Mucosa of descending colon (tissue), 3 donors: ENCODE measurements around the gene HIP1. TPM values are rescaled to one million over a fixed set of nuclear protein-coding genes. Genes with fewer than 3 reads are reported as not detected.

Experiments
- ATAC-seq: fragments of 200-7000 bp; cut with Tn5 transposase; one replicate; pipeline ENCODE4 v1.9.1; 2020; ENCODE audit warnings: mild to moderate bottlenecking, moderate library complexity
- DNase-seq, 3 donors: peaks; one replicate each; pipeline ENCODE4 v3.0.0-alpha.2; 2020
- H3K36me3 ChIP-seq: fragments of 200-600 bp; one replicate; pipeline ENCODE4 v1.8.0; 2021; ENCODE audit warnings: low read depth, mild to moderate bottlenecking
- H3K4me1 ChIP-seq: fragments of 200-600 bp; one replicate; pipeline ENCODE4 v1.8.0; 2021; ENCODE audit warnings: low read depth, mild to moderate bottlenecking
- H3K4me3 ChIP-seq: fragments of 200-600 bp; one replicate; pipeline ENCODE4 v1.8.0; 2021; ENCODE audit warnings: mild to moderate bottlenecking
- H3K9me3 ChIP-seq: fragments of 200-600 bp; one replicate; pipeline ENCODE4 v1.8.0; 2021; ENCODE audit warnings: mild to moderate bottlenecking
- CTCF ChIP-seq: fragments of 200-600 bp; IDR thresholded peaks from one replicate; pipeline ENCODE4 v1.8.0; 2022; ENCODE audit warnings: antibody characterized with exemption, mild to moderate bottlenecking
- intact Hi-C, 2 donors: fragments of 100-400 bp; cut with DNase I in 1 of 2; cut with micrococcal nuclease in 1 of 2; formaldehyde crosslinking; loops; one replicate each; pipeline versions ENCODE4 v1.11.0 to v1.11.1; 2022; cut with DNase I, micrococcal nuclease
- total RNA-seq, 3 donors: library from RNA; stranded (reverse); fragmentation: NEBNext Ultra II Directional in 2 of 3; extraction: Animal tissue kit (Norgen Biotek cat#: 25700) in 2 of 3; gene quantifications; one replicate each; pipeline versions ENCODE4 v1.2.1 to v1.2.4, GENCODE V29; 2021 to 2023
- donor health status: DM: no; HTN: no; CAD: no; lungs with moderate emphysema.
- donor health status: DM: no; HTN: no; CAD: no.
- donor health status: DM: no; HTN: yes; CAD: no.

HIP1 gene
- total RNA-seq, 3 donors from 2014 or later = 5.7 to 14.2 (median 6.7) TPM

GRCh38 chr7:75679060-75679459, 59.7 kb downstream of the HIP1 start:
- DNase-seq = no peak
- peaks cover 5% of the 10 kb centered on the region for H3K9me3 ChIP-seq
- H3K4me1 ChIP-seq = no peaks in the 10 kb centered on the region
- no peak overlapping the region for H3K4me3 ChIP-seq
- intact Hi-C loops = no loop called here
- ATAC-seq = no peak
- TF ChIP-seq CTCF = no peak
- no peaks in the 10 kb centered on the region for H3K36me3 ChIP-seq

- Histone ChIP-seq H3K4me1 (no peaks in the 10 kb centered on the region), H3K9me3 (no peaks in the 10 kb centered on the region), H3K4me3 (no peak overlapping the region), H3K36me3 (no peaks in the 10 kb centered on the region)
- ATAC-seq (no peak), DNase-seq (no peak)
- TF ChIP-seq CTCF = no peak
- intact Hi-C loops = no loop called here
Observed at GRCh38 chr7:75669579-75669978, 69.2 kb downstream of the HIP1 start.

GRCh38 chr7:75667938-75668337, 70.8 kb downstream of the HIP1 start:
- no peak for TF ChIP-seq CTCF
- H3K9me3 ChIP-seq = no peaks in the 10 kb centered on the region
- intact Hi-C loops = no loop called here
- no peaks in the 10 kb centered on the region for H3K4me1 ChIP-seq
- DNase-seq (no peak), ATAC-seq (no peak)
- no peak overlapping the region for H3K4me3 ChIP-seq
- H3K36me3 ChIP-seq = no peaks in the 10 kb centered on the region

GRCh38 chr7:75663302-75663907, 75.3 kb downstream of the HIP1 start:
- peak; percentile 18 for ATAC-seq
- Histone ChIP-seq H3K36me3 (no peaks in the 10 kb centered on the region), H3K4me3 (no peak overlapping the region), H3K9me3 (no peaks in the 10 kb centered on the region), H3K4me1 (no peaks in the 10 kb centered on the region)
- intact Hi-C loops = no loop called here
- no peak for DNase-seq
- TF ChIP-seq CTCF = no peak

GRCh38 chr7:75662579-75663301, 76.0 kb downstream of the HIP1 start:
- H3K4me3 ChIP-seq = no peak overlapping the region
- intact Hi-C loops = no loop called here
- TF ChIP-seq CTCF = no peak
- H3K4me1 ChIP-seq = no peaks in the 10 kb centered on the region
- H3K36me3 ChIP-seq = no peaks in the 10 kb centered on the region
- DNase-seq = no peak
- H3K9me3 ChIP-seq = no peaks in the 10 kb centered on the region
- ATAC-seq = peak; percentile 59
